Skin epidermis (tissue), 12 donors: ENCODE data around the gene IRS2.

Experiments used
- H3K27ac ChIP-seq, 21 experiments: fragments of 200-600 bp; sonication (generic) in 11 of 21; one replicate each; pipeline ENCODE4 v1.5.0; 2020; ENCODE audit warnings: mild to moderate bottlenecking in 3 of 21, inconsistent platforms in 2 of 21, moderate library complexity in 2 of 21
- H3K4me3 ChIP-seq, 7 experiments: fragments of 200-600 bp; sonication (generic) in 2 of 7; one replicate each; pipeline ENCODE4 v1.5.0; 2020; ENCODE audit warnings: inconsistent platforms in 2 of 7, mild to moderate bottlenecking in 2 of 7, moderate library complexity in 1 of 7

IRS2 gene

GRCh38 chr13:109804654-109805053 lies 18.3 kb upstream of the IRS2 start:
- Histone ChIP-seq H3K4me3 (no peak overlapping the region), H3K27ac (no peak overlapping the region)

DNA sequence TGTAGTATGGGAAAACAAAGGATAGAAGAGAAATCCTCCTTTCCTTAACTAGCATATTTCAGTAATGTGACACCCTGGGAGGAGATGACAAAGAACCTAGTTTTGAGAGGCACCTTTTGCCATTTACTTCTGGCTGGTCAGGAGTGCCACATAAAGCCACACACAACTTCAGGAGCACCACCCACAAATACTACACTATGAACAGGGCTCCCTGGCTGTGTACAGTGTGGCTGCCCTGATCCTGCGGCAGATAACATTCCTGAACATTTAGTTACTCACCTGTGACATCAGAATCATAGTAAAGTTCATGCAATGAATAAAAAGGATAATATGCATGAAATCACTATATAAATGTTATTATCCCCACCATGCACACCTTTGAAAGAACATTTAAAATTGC lies 17.4 kb upstream of the IRS2 start:
- H3K27ac ChIP-seq = no peak overlapping the region
- H3K4me3 ChIP-seq = no peak overlapping the region

DNA sequence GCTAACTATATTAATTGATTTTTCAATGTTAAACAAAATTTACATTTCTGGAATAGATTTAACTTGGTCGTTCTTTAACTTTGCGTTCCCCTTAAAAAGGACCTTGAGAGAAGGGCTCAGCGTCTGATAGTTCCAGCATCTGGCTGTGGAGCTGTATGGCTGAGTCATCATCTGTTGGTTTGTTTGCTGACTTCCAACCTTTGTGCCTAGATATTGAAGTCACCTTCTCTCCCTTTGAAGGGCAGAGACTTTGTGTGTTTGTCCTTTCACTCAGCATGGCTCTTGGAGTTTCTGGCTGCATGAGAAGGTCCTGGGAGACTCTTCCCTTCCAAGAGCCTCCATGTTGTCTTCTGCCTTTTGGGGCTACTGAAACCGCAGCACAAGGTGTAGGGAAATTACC lies 16.6 kb upstream of the IRS2 start:
- H3K27ac ChIP-seq = no peak overlapping the region
- H3K4me3 ChIP-seq = no peak overlapping the region

GRCh38 chr13:109795011-109795410 lies 8.6 kb upstream of the IRS2 start:
- H3K27ac ChIP-seq = no peak overlapping the region
- no peak overlapping the region for H3K4me3 ChIP-seq

DNA sequence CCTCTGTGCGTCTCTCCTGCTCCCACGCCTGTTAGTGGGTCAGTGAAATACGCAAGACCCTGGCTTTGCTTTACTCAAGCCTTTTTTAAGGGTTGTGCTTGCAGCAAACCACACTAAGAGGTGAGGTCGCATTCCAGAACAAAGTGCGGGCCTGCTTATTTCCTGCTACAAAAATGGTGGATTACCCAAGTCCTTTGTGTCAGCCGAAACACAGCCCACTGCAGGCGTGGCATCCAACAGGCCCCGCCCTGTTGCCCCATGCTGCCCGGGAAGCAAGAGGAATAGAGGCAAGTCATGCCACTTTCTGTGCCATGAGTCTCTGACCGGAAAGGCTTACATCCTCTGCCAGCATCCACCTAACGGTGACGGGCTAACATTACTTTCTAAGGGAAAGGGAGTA lies 7.7 kb upstream of the IRS2 start:
- no peak overlapping the region for H3K4me3 ChIP-seq
- H3K27ac ChIP-seq = no peak overlapping the region

DNA sequence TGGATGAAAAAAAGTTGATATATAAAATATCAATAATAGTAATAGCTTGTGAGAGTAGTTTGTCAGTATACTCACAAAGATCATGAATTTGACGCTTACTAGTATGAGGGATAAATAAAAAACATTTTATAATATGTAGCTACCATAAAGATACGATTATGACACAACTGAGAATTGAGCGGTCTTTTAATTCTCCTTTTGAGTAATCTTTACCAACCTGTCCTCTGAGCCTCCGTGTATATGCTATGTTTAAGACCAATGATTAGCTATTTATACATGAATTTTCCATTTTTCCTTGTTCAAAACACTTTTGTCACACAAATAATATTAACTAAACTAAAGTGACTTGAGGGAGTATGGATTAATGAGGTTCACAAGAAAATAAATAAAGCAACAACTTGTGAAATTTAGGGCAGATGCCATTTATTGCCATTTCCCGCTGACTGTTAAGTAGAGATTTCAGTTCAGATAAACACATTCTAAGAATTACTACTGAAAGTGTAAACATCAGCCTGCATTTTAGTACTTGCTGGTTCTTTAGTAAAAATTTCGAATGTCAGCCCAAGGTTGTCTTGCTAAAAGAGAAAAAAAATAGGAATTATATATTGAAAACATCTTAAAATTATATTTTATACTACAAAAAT lies 6.2 kb upstream of the IRS2 start:
- Histone ChIP-seq H3K27ac (no peak overlapping the region), H3K4me3 (no peak overlapping the region)

- no peak overlapping the region for H3K4me3 ChIP-seq
- H3K27ac ChIP-seq = no peak overlapping the region
Observed at GRCh38 chr13:109790942-109791605, 4.7 kb upstream of the IRS2 start.

DNA sequence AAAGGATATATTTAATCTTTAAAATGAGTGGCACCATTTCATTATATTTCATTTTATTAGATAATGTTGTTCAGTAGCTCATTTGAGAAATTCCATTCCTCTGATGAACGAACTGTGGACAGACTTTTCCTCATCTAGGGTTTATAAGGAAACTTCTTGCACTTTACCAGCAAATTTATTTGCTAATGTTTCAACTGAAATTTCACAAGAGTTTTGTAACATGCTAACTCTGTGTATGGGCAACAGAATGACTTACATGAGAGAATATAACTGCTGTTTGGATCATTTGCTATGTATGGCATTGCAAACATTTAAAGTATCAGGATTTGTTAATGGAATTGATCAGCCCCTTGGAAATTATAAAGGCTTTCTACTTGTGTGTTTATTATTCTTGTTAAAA lies 3.7 kb upstream of the IRS2 start:
- H3K4me3 ChIP-seq = no peak overlapping the region
- no peak overlapping the region for H3K27ac ChIP-seq

- no peak overlapping the region for H3K27ac ChIP-seq
- H3K4me3 ChIP-seq = no peak overlapping the region
Observed at GRCh38 chr13:109789262-109789661, 2.9 kb upstream of the IRS2 start.

- Histone ChIP-seq H3K4me3 (no peak overlapping the region), H3K27ac (no peak overlapping the region)
Observed at GRCh38 chr13:109788372-109789111, 2.2 kb upstream of the IRS2 start.

- peak overlapping the region; percentile 61 to 86 (median 77) for H3K4me3 ChIP-seq
Observed at GRCh38 chr13:109787135-109787954, 962 bp upstream of the IRS2 start.

GRCh38 chr13:109785892-109786450 lies 412 bp downstream of the IRS2 start:
- Histone ChIP-seq H3K4me3 (peak overlapping the region; percentile 44 to 86 (median 77)), H3K27ac (peak overlapping the region in 14 of 21 experiments; percentile 3 to 91 (median 66))

More at GRCh38 chr13:109787135-109787954, 962 bp upstream of the IRS2 start:
- peak overlapping the region in 20 of 21 experiments; percentile 61 to 91 (median 80) for H3K27ac ChIP-seq

DNA sequence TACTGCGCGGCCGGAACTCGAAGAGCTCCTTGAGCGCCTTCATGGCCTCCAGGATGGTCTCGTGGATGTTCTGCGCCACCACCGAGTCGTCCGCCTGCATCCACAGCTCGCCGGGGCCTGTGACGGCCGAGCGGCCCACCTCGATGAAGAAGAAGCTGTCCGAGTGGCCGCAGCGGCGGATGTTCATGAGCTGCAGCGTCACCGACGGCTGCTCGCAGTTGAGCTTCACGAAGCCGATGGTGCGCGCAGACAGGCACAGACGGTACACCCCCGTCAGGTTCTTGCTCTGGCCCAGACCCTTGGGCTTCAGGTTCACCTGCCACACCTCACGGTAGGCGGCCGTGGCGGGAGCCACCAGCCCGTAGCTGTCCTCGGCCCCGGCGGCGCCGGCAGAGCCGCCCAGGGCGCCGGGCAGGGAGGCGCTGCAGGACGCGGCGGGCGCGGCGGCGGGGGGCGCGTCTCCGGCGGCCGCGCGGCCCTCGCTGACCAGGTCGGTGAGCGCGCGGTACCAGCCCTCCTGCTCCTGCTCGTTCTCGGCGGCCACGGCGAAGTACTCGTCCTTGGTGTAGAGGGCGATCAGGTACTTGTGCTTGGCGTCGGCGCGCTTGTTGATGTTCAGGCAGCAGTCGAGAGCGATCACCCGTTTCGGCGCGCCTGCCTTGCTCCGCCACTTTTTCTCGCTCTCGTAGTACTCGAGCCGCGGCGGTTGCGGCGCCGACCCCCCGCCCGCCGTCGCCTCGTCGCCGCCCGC lies 1.1 kb downstream of the IRS2 start:
- peak overlapping the region in 14 of 21 experiments; percentile 12 to 91 (median 66) for H3K27ac ChIP-seq

DNA sequence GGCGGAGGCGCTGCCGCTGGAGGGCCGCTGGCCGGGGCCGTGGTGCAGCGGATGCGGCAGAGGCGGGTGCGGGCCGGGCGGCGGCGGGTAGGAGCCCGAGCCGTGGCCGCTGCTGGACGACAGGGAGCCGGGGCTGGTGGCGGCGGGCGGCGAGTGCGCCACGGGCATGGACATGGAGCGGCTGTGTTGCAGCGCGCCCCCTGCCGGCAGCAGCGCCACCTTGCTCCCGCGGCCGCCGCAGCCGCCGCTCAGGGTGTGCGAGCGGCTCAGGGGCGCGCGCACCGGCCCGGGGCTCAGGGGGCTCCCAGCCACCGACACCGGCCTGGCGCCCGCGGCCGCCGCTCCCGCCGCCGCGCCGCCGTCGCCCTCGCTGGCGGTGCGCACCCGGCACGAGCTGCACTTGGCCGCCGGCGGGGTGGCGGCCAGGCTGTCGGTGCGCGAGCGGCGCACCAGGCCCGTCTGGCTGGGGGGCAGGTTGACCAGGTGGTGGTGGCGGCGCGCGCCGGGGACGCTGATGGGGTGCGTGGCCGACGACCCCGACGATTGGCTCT lies 1.7 kb downstream of the IRS2 start:
- H3K27ac ChIP-seq = peak overlapping the region in 10 of 21 experiments; percentile 25 to 91 (median 60)
- H3K4me3 ChIP-seq = peak overlapping the region; percentile 42 to 86 (median 77)

More for the DNA sequence above, 1.1 kb downstream of the IRS2 start:
- peak overlapping the region; percentile 42 to 86 (median 77) for H3K4me3 ChIP-seq

DNA sequence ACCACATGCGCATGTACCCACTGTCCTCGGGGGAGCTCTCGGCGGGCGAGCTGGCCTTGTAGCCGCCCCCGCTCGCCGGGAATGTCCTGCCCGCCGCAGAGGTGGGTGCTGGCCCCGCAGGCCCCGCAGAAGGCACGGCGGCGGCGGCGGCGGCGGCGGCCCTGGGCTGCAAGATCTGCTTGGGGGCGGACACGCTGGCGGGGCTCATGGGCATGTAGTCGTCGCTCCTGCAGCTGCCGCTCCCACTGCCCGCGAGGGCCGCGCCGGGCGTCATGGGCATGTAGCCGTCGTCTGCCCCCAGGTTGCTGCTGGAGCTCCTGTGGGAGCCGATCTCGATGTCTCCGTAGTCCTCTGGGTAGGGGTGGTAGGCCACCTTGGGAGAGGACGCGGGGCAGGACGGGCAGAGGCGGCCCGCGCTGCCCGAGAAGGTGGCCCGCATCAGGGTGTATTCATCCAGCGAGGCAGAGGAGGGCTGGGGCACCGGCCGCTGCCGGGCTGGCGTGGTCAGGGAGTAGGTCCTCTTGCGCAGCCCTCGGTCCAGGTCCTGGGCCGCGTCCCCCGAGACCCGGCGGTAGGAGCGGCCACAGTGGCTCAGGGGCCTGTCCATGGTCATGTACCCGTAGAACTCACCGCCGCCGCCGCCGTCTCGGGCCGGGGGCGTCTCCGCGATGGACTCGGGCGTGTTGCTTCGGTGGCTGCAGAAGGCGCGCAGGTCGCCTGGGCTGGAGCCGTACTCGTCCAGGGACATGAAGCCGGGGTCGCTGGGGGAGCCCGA lies 2.4 kb downstream of the IRS2 start:
- Histone ChIP-seq H3K4me3 (peak overlapping the region; percentile 19 to 86 (median 77)), H3K27ac (peak overlapping the region in 5 of 21 experiments; percentile 9 to 47 (median 34))

DNA sequence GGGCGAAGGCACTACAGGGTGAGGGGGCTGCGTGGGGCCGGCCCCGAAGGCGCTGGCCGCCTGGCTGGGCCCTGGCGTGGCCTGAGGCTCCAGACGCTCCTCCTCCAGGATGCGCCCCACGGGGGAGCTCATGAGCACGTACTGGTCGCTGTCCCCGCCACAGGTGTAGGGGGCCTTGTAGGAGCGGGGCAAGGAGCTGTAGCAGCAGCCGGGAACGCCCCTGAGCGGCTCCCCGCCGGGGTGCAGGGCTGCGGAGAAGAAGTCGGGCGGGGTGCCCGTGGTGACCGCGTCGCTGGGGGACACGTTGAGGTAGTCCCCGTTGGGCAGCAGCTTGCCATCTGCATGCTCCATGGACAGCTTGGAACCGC lies 3.0 kb downstream of the IRS2 start:
- no peak overlapping the region for H3K4me3 ChIP-seq

DNA sequence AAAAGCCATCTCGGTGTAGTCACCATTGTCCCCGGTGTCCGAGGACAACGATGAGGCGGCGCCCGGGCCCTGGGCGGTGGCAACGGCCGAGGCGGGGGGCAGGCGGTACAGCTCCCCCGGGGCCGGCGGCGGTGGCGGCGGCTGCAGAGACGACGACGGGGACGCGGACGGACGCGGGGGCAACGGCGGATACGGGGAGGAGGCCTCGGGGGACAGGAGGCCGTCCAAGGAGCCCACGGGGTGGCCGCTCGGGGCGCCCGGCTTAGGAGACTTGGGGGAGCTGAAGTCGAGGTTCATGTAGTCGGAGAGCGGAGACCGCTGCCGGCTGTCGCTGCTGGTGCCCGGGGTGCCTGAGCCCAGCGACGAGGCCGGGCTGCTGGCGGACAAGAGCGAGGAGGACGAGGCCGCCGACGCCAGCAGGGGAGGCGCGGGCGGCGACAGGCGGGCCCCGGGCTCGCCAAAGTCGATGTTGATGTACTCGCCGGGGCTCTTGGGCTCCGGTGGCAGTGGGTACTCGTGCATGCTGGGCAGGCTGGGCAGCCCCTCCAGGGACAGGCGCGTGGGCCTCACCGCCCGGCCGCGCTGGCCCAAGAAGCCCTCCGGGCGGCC lies 3.5 kb downstream of the IRS2 start:
- Histone ChIP-seq H3K27ac (peak overlapping the region in 1 of 21 experiments; percentile 35), H3K4me3 (peak overlapping the region in 1 of 7 experiments; percentile 49)

More for the DNA sequence above, 3.0 kb downstream of the IRS2 start:
- no peak overlapping the region for H3K27ac ChIP-seq
